Left colon (tissue), 2 donors: ENCODE data around the gene MYPN. TPM values are rescaled to one million over a fixed set of nuclear protein-coding genes. Genes with fewer than 3 reads are reported as not detected.
"Not testable (repeated sequence)": the region's sequence is repeated elsewhere in the genome, so short reads cannot be mapped to it uniquely, and the experiment has no call there.

ENCODE experiments used
- ATAC-seq: fragments of 200-7000 bp; cut with Tn5 transposase; one replicate; pipeline ENCODE4 v1.9.1; 2020; ENCODE audit warnings: mild to moderate bottlenecking, moderate library complexity
- DNase-seq, 2 donors: peaks; one replicate each; pipeline ENCODE4 v3.0.0-alpha.2; 2020
- intact Hi-C, 2 donors: fragments of 100-400 bp; cut with DNase I in 1 of 2; cut with micrococcal nuclease in 1 of 2; formaldehyde crosslinking; loops; one replicate each; pipeline versions ENCODE4 v1.11.2 to v1.14.0; 2022; cut with DNase I, micrococcal nuclease
- total RNA-seq, 2 donors: library from RNA; stranded (reverse); fragmentation: NEBNext Ultra II Directional; extraction: Animal tissue kit (Norgen Biotek cat#: 25700); gene quantifications; one replicate each; pipeline ENCODE4 v1.2.1, GENCODE V29; 2021
- donor health status: DM: no; HTN: no; CAD: no.
- donor health status: DM: yes; HTN: yes; CAD: no.

Gene MYPN
- total RNA-seq, 2 donors from 2014 or later: 0.12 to 2.1 TPM

GRCh38 chr10:68156373-68157185 is 47.3 kb downstream of the MYPN start:
- intact Hi-C loops: loop anchor here (5.0 to 10.0 kb wide), 2 partner anchors 299 to 302 kb away; no protein-coding TSS in a partner anchor
- ATAC-seq: peak; percentile 62
- DNase-seq: peak; percentile 31 to 75

DNA sequence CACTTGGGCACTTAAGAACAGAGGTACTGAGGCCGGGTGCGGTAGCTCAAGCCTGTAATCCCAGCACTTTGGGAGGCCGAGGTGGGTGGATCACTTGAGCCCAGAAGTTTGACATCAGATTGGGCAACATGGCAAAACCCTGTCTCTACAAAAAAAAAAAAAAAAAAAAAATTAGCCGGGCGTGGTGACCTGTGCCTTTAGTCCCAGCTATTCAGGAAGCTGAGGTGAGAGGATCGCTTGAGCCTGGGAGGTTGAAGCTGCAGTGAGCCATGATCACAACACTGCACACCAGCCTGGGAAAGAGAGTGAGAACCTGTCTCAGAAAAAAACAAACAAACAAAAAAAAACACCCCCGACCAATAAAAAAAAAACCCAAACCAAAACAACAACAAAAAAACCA is 48.2 kb downstream of the MYPN start:
- intact Hi-C loops: loop anchor here (5.0 to 10.0 kb wide), 2 partner anchors 300 to 303 kb away; no protein-coding TSS in a partner anchor
- ATAC-seq, DNase-seq: not testable (repeated sequence)

DNA sequence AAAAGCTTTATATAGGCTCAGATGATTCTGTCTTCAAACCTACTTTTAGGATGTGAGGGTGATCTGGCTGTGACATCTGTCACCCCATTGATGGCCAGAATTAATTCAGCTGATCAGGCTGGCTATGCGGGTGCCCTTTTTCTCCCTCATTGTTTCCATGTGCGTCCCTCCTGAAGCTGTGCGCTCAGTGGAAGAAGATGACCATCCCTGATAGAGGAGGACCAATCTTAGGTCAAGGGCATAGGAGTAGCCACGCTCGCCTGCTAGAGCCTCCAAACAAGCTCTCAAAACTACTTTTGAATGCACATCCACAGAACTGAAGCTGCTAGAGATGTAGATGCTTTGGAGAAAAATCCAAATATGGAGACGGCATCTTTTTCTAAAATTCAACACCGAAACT is 48.7 kb downstream of the MYPN start:
- intact Hi-C loops: loop anchor here (5.0 to 10.0 kb wide), 2 partner anchors 301 to 303 kb away; no protein-coding TSS in a partner anchor
- no peak for ATAC-seq
- DNase-seq: no peak

DNA sequence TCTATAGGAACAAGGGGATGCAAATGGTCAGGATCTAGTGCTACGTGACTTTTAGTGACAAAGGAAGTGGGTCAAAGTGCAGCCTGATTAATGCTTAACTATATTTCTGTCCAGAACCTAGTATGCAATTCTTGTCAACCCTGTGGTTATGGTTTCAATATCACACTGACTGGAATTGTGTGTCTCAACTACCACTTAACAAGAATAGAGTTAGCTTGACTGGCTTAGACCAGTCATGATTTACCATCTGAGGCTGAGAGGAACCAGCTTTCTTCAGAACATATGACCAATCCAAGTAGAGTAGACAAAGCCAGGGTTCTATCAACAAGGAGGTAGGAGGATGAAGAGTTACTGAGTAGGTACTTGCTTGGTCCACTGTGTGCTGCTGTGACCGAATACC is 54.4 kb downstream of the MYPN start:
- DNase-seq (no peak), ATAC-seq (peak; percentile 97)
- intact Hi-C loops: no loop called here

- intact Hi-C loops: no loop called here
- no peak for ATAC-seq
- no peak for DNase-seq
Measured at GRCh38 chr10:68165643-68166042, 56.4 kb downstream of the MYPN start.

- intact Hi-C loops: no loop called here
Measured at GRCh38 chr10:68166871-68167585, 57.7 kb downstream of the MYPN start.

DNA sequence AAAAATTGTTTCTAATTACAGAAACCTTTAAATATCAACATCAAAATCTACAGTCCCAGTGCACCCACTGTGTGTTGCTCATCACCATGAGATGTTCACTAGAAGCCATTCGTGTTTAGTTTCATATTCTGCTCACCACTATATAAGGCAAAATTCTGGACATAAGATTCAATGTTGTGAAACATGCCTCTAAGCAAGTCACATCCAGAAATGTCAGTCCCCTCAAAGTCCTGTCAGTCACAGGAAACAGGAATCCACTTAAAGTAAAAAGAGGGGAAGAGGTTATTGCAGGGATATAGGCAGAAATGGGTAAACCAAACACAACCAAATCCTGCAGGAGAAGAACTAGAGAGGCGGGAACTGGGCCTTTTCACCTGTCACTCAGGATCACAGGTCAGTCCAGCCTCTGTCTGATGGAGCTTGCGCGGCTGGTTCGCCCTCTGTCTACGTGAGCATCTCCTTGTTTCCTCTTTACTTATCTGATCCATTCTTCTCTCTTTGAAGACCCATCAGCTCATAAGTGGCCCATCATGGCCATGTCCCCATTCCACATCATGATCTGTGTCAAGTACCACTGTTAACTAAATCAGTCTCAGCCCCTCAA is 58.4 kb downstream of the MYPN start:
- DNase-seq (no peak), ATAC-seq (no peak)
- intact Hi-C loops: no loop called here

More at GRCh38 chr10:68166871-68167585, 57.7 kb downstream of the MYPN start:
- no peak for DNase-seq
- no peak for ATAC-seq

DNA sequence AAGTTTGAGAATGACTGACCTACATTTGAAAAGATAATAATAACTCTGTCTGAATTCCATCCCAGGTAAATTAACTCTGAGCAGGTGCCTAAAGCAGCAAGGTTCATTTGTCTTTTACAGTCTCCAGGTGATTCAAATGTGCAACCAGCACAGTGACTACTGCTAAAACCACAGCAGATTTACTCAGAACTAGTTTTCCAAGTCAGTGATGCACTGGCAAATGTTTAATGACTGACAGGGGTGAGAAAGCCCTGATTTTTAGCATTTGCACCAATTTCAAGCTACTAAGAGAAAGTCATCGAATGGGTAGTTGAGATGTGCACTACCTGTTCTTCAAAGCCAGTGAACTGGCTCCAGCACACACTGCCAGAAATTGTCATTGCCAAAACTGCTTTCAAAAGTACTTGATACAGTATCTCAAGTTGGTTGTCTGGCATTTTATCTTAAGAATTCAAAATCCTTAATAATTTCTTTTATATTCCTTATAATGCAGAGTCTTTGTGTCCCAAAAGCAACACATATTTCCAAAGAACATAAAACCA is 62.3 kb downstream of the MYPN start:
- DNase-seq (no peak), ATAC-seq (no peak)
- intact Hi-C loops: no loop called here

DNA sequence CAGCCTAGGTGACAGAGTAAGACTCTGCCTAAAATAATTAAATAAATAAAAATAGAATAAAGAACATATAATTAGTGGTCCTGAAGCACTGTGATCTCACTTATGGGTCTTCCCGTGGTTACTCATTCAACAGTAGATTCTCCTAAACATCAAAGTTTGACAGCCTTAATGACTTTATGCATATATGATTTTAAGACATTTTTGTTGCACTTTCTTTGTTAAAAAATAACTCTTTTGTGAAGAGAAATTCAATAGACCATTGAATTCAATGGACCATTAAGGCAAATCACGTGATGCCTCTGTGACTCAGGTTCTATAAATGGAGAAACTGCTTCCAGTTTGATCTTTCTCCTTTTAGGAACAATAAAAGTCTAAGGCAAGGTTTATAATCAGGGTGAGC is 63.0 kb downstream of the MYPN start:
- ATAC-seq (peak; percentile 19), DNase-seq (no peak)
- intact Hi-C loops: no loop called here

- intact Hi-C loops: no loop called here
Measured at GRCh38 chr10:68175949-68176348, 66.7 kb downstream of the MYPN start.

DNA sequence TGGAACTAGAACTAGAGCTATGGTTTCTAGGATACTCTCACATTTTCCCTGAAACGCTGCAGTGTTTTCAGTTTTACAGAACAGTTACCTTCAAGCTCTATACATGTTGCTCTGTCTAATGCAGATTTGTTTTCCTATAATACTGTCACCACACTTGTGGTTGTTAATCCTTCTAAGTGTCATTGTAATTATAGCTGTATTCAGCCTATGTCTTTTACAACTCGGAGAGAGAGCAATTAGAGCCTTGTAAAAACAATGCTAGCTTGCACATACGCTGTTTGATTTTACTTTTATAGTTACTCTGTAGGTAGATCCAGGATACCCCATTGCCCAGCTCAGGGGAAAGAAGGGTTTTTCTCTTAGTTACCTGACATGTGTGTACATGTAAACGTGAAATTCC is 67.5 kb downstream of the MYPN start:
- intact Hi-C loops: no loop called here
- peak; percentile 79 for ATAC-seq
- DNase-seq: no peak

More at GRCh38 chr10:68175949-68176348, 66.7 kb downstream of the MYPN start:
- no peak for DNase-seq
- ATAC-seq: no peak

GRCh38 chr10:68178592-68178991 is 69.3 kb downstream of the MYPN start:
- DNase-seq (no peak), ATAC-seq (no peak)
- intact Hi-C loops: no loop called here

- intact Hi-C loops: no loop called here
- DNase-seq (no peak), ATAC-seq (no peak)
Measured at GRCh38 chr10:68179016-68179415, 69.7 kb downstream of the MYPN start.

- no peak for ATAC-seq
- DNase-seq: no peak
- intact Hi-C loops: no loop called here
Measured at GRCh38 chr10:68180490-68180889, 71.2 kb downstream of the MYPN start.

DNA sequence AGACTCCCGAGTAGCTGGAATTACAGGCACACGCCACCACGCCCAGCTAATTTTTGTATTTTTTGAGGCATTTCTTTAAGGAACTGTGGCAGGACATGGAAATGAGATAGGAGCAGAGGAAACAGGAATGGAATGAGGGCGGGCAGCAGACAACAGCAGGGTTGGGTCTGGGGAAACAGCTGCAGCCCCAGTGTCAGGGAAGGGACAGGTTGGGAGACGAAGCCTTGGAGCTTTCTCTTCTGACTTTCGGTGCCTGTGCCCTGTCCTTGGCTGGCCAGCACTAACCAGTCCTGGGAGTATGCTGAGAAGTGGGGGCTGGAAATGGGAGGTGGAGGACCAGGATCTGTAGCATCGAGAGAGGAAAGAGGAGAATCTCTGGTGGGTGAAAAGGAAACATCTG is 75.3 kb downstream of the MYPN start:
- DNase-seq: no peak
- ATAC-seq: no peak
- intact Hi-C loops: no loop called here

- ATAC-seq (no peak), DNase-seq (no peak)
- intact Hi-C loops: no loop called here
Measured at GRCh38 chr10:68185085-68185484, 75.8 kb downstream of the MYPN start.

- no peak for ATAC-seq
Measured at GRCh38 chr10:68188835-68189234, 79.5 kb downstream of the MYPN start.

DNA sequence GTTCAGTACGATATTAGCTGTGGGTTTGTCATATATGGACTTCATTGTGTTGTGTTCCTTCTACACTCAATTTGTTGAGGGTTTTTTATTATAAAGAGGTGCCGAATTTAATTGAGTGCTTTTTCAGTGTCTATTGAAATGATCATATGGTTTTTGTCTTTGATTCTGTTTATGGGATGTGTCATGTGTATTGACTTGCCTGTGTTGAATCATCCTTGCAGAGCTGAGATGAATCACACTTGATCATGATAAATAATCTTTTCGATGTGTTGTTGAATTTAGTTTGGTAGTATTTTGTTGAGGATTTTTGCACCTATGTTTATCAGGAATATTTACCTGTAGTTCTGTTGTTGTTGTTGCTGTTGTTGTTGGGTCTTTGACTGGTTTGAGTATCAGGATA is 82.8 kb downstream of the MYPN start:
- DNase-seq (no peak), ATAC-seq (no peak)
- intact Hi-C loops: no loop called here

More at GRCh38 chr10:68188835-68189234, 79.5 kb downstream of the MYPN start:
- DNase-seq: no peak
- intact Hi-C loops: no loop called here

DNA sequence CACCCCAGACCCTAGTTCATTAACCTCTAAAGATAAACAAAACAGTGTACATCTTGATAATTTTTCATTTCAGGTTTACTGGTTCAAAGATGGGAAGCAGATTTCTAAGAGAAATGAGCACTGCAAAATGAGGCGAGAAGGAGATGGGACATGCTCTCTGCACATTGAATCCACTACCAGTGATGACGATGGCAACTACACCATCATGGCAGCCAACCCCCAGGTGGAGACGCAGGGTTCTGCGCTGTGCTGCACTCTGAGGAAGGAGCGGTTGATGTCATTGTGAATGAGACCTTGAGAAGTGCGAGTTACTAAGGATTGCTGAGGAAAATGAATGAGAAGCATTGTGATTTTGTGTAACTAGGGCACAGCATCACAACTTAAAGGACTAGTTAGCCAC is 85.0 kb downstream of the MYPN start:
- intact Hi-C loops: no loop called here
- DNase-seq (no peak), ATAC-seq (no peak)
